OCI-LY7 (cell line): ENCODE results near the gene PNMA8B. TPM values are rescaled to one million over a fixed set of nuclear protein-coding genes. Genes with fewer than 3 reads are reported as not detected.

Experiments
- BruUV-seq: library from RNA; stranded (reverse); fragments of 400-500 nt; replicated peaks from 2 replicates; lab custom pipeline; 2021; lab: Mats Ljungman, UMichigan
- CTCF ChIA-PET: fragments of 300-600 bp; sonication (Branson Sonifier 250); formaldehyde crosslinking; loops from one replicate; lab custom pipeline; 2022; ENCODE audit warnings: antibody characterized with exemption; ENCODE audit not compliant: unreplicated experiment; lab: Charles Lee
- POLR2A ChIA-PET: fragments of 300-600 bp; sonication (Branson Sonifier 250); formaldehyde crosslinking; loops from one replicate; lab custom pipeline; 2022; ENCODE audit warnings: antibody characterized with exemption; lab: Charles Lee
- DNase-seq: peaks from one replicate; pipeline ENCODE4 v3.0.0-alpha.2; 2015; ENCODE audit warnings: low spot score
- H2AFZ ChIP-seq: fragments of 200-600 bp; sonication (generic), shearing (Covaris generic); 2 replicates; pipeline ENCODE4 v1.6.1; 2014; ENCODE audit warnings: mild to moderate bottlenecking, antibody characterized with exemption, low read length, moderate library complexity
- H3K27ac ChIP-seq: fragments of 200-600 bp; sonication (generic); 2 replicates; pipeline ENCODE4 v1.5.1; 2014; ENCODE audit warnings: mixed run types, low read depth, mild to moderate bottlenecking, moderate library complexity, low read length, inconsistent platforms; ENCODE audit not compliant: poor library complexity, severe bottlenecking
- H3K36me3 ChIP-seq: fragments of 200-600 bp; sonication (generic); 2 replicates; pipeline ENCODE4 v1.6.1; 2014; ENCODE audit warnings: mild to moderate bottlenecking, antibody characterized with exemption, low read length, moderate library complexity, mixed read lengths; ENCODE audit not compliant: insufficient read depth
- H3K4me1 ChIP-seq: fragments of 200-600 bp; sonication (generic); 2 replicates; pipeline ENCODE4 v1.5.1; 2014; ENCODE audit warnings: mild to moderate bottlenecking, low read length; ENCODE audit not compliant: insufficient read depth, poor library complexity, severe bottlenecking
- H3K4me2 ChIP-seq: fragments of 200-600 bp; sonication (generic); 2 replicates; pipeline ENCODE4 v1.6.1; 2014; ENCODE audit warnings: mild to moderate bottlenecking, low read length
- H3K4me3 ChIP-seq: fragments of 200-600 bp; sonication (generic); 2 replicates; pipeline ENCODE4 v1.5.1; 2014; ENCODE audit warnings: mild to moderate bottlenecking, low read depth, low read length; ENCODE audit not compliant: poor library complexity, severe bottlenecking
- H3K79me2 ChIP-seq: fragments of 200-600 bp; sonication (generic); 2 replicates; pipeline ENCODE4 v1.6.1; 2016; ENCODE audit warnings: low read depth, mild to moderate bottlenecking, low read length, moderate library complexity, mixed read lengths; ENCODE audit not compliant: insufficient read depth
- H3K9me2 ChIP-seq: fragments of 200-600 bp; sonication (generic); 2 replicates; pipeline ENCODE4 v1.6.1; 2016; ENCODE audit warnings: mild to moderate bottlenecking, low read length, mixed read lengths; ENCODE audit not compliant: insufficient read depth
- H3K9me3 ChIP-seq: fragments of 200-600 bp; sonication (generic); 2 replicates; pipeline ENCODE4 v1.6.1; 2014; ENCODE audit warnings: mild to moderate bottlenecking, mixed run types, low read length, mixed read lengths
- H4K20me1 ChIP-seq: fragments of 200-600 bp; sonication (generic); 2 replicates; pipeline ENCODE4 v1.6.1; 2014; ENCODE audit warnings: mild to moderate bottlenecking, antibody characterized with exemption, low read length, moderate library complexity, mixed read lengths; ENCODE audit not compliant: insufficient read depth
- CTCF ChIP-seq: fragments of 200-600 bp; sonication (generic); conservative IDR thresholded peaks from 2 replicates; pipeline ENCODE4 v1.5.1; 2014; ENCODE audit warnings: mild to moderate bottlenecking, antibody characterized with exemption, low read length, moderate library complexity, mixed read lengths
- EZH2phosphoT487 ChIP-seq: fragments of 200-600 bp; sonication (generic); IDR thresholded peaks from 2 replicates; pipeline ENCODE4 v1.6.1; 2018; ENCODE audit warnings: low read depth, borderline replicate concordance, mild to moderate bottlenecking, mixed run types, antibody characterized with exemption, low read length, moderate library complexity, mixed read lengths
- intact Hi-C: fragments of 100-400 bp; cut with micrococcal nuclease; formaldehyde crosslinking; loops from one replicate; pipeline ENCODE4 v1.10.0; 2022; ENCODE audit not compliant: unreplicated experiment
- total RNA-seq, 2 experiments: library from RNA; depleted of rRNA in 1 of 2; stranded (reverse); fragments of >200 nt in 1 of 2; shearing (Covaris generic) in 1 of 2; gene quantifications; 2 replicates each; pipeline ENCODE4 v1.2.3, GENCODE V29; 2014 to 2022

Gene PNMA8B
- total RNA-seq, 2 experiments from 2014 or later, result 0.40 to 2.0 TPM

- intact Hi-C loops, result no loop called here
- no peak overlapping the region for H2AFZ ChIP-seq
- H3K9me3 ChIP-seq, result no peaks in the 10 kb centered on the region
- no peaks in the 10 kb centered on the region for H4K20me1 ChIP-seq
- no peak overlapping the region for H3K27ac ChIP-seq
- BruUV-seq, result no TSS peak
- no peak overlapping the region for H3K4me3 ChIP-seq
- no peaks in the 10 kb centered on the region for H3K36me3 ChIP-seq
- H3K4me2 ChIP-seq, result no peak overlapping the region
- no peaks in the 10 kb centered on the region for H3K9me2 ChIP-seq
- TF ChIP-seq CTCF (no peak), EZH2phosphoT487 (no peak)
- DNase-seq, result no peak
- ChIA-PET POLR2A (interaction anchor here (0.5 kb wide), 1 partner anchor 92 kb away, joined by 5 read pairs; no protein-coding TSS in a partner anchor), CTCF (no interaction called here)
- peaks cover 48% of the 10 kb centered on the region for H3K4me1 ChIP-seq
- H3K79me2 ChIP-seq, result no peaks in the 10 kb centered on the region
Measured at GRCh38 chr19:46491975-46492682, 3.5 kb downstream of the PNMA8B start.

GRCh38 chr19:46490774-46491173, 4.9 kb downstream of the PNMA8B start:
- Histone ChIP-seq H3K4me3 (no peak overlapping the region), H4K20me1 (no peaks in the 10 kb centered on the region), H3K79me2 (no peaks in the 10 kb centered on the region), H2AFZ (no peak overlapping the region), H3K36me3 (no peaks in the 10 kb centered on the region), H3K4me1 (peaks cover 50% of the 10 kb centered on the region), H3K4me2 (no peak overlapping the region), H3K27ac (no peak overlapping the region), H3K9me3 (no peaks in the 10 kb centered on the region), H3K9me2 (no peaks in the 10 kb centered on the region)
- TF ChIP-seq CTCF (no peak), EZH2phosphoT487 (no peak)
- DNase-seq, result no peak
- POLR2A ChIA-PET, result no interaction called here
- intact Hi-C loops, result no loop called here
- CTCF ChIA-PET, result no interaction called here
- BruUV-seq, result no TSS peak
